ENCODE measurements around the gene CMC4.

Gene CMC4

GRCh38 chrX:155070975-155071693, at the start of gene CMC4, which contains the start of the genes BRCC3 and MTCP1:
Gene CMC4, minus strand, starts transcription at chrX:155071136. Its CDS starts 7,113 bp downstream, at chrX:155064023.
Gene BRCC3, plus strand, starts transcription at chrX:155071508. Its CDS starts 20 bp downstream, at chrX:155071528.
Gene MTCP1, minus strand, starts transcription at chrX:155071136. Its CDS starts 5,126 bp downstream, at chrX:155066010.
- H3K27ac ChIP-seq, result peak within 1 kb of the TSS; percentile 94
- TF ChIP-seq ZFX (IDR thresholded peaks at IDR 0.05) (no peak), CTCF (conservative IDR thresholded peaks at IDR 0.05) (no peak)

- H3K27ac ChIP-seq, result no peak overlapping the region
- TF ChIP-seq ZFX (IDR thresholded peaks at IDR 0.05) (no peak), CTCF (conservative IDR thresholded peaks at IDR 0.05) (no peak)
Observed at GRCh38 chrX:155115174-155115819, 44.4 kb upstream of the CMC4 start.

- TF ChIP-seq ZFX (IDR thresholded peaks at IDR 0.05) (no peak), CTCF (conservative IDR thresholded peaks at IDR 0.05) (no peak)
- H3K27ac ChIP-seq, result no peak overlapping the region
Observed at GRCh38 chrX:155113097-155113496, 42.2 kb upstream of the CMC4 start.

- H3K27ac ChIP-seq, result no peak overlapping the region
- TF ChIP-seq CTCF (conservative IDR thresholded peaks at IDR 0.05), result no peak
- no peak for TF ChIP-seq ZFX (IDR thresholded peaks at IDR 0.05)
Observed at GRCh38 chrX:155112171-155112570, 41.2 kb upstream of the CMC4 start.

- TF ChIP-seq CTCF (conservative IDR thresholded peaks at IDR 0.05) (no peak), ZFX (IDR thresholded peaks at IDR 0.05) (no peak)
Observed at GRCh38 chrX:155108427-155108826, 37.5 kb upstream of the CMC4 start.

GRCh38 chrX:155105919-155106318, 35.0 kb upstream of the CMC4 start:
- no peak overlapping the region for H3K27ac ChIP-seq
- TF ChIP-seq ZFX (IDR thresholded peaks at IDR 0.05) (no peak), CTCF (conservative IDR thresholded peaks at IDR 0.05) (no peak)

More at GRCh38 chrX:155108427-155108826, 37.5 kb upstream of the CMC4 start:
- H3K27ac ChIP-seq, result no peak overlapping the region

- no peak overlapping the region for H3K27ac ChIP-seq
- TF ChIP-seq CTCF (conservative IDR thresholded peaks at IDR 0.05), result peak; percentile 74
- TF ChIP-seq ZFX (IDR thresholded peaks at IDR 0.05), result no peak
Observed at GRCh38 chrX:155094468-155095061, 23.6 kb upstream of the CMC4 start.
